HCT116 (cell line): ENCODE results near the gene DMPK. TPM values are rescaled to one million over a fixed set of nuclear protein-coding genes. Genes with fewer than 3 reads are reported as not detected.

Experiments used
- ATAC-seq: fragments of 200-7000 bp; cut with Tn5 transposase; 2 replicates; pipeline ENCODE4 v1.9.1; 2020; ENCODE audit warnings: mild to moderate bottlenecking, moderate library complexity
- BruUV-seq: library from RNA; stranded (reverse); fragments of 400-500 nt; replicated peaks from 2 replicates; lab custom pipeline; 2021; lab: Mats Ljungman, UMichigan
- CTCF ChIA-PET: fragments of 300-600 bp; sonication (Branson Sonifier 250); formaldehyde crosslinking; loops from one replicate; lab custom pipeline; 2021; ENCODE audit warnings: antibody characterized with exemption; lab: Charles Lee
- POLR2A ChIA-PET: fragments of 300-600, 350-600 bp; sonication (Branson Sonifier 250); formaldehyde crosslinking; loops from one replicate; lab custom pipeline; 2021; ENCODE audit warnings: antibody characterized with exemption; lab: Charles Lee
- RAD21 ChIA-PET, 2 experiments: fragments of 300-600 bp; sonication (Branson Sonifier 250); formaldehyde crosslinking; loops; one replicate each; lab custom pipeline; 2023; ENCODE audit warnings: low total read pairs in 2 of 2; ENCODE audit not compliant: uncharacterized antibody in 2 of 2, unreplicated experiment in 2 of 2, low non-redundant PET in 1 of 2; lab: Charles Lee
- DNase-seq: peaks from one replicate; pipeline ENCODE4 v3.0.0-alpha.2; 2010; ENCODE audit warnings: low read depth, low spot score
- H2AFZ ChIP-seq: fragments of 200-600 bp; shearing (Covaris generic), sonication (generic); 2 replicates; pipeline ENCODE4 v1.6.1; 2017; ENCODE audit warnings: low read depth, mixed run types, mixed read lengths, antibody characterized with exemption, low read length; ENCODE audit not compliant: poor library complexity, severe bottlenecking
- H3K27ac ChIP-seq: 2 replicates; pipeline ENCODE4 v1.5.1; 2012; ENCODE audit warnings: low read depth, low read length
- H3K27me3 ChIP-seq: fragments of 200-600 bp; sonication (generic); 2 replicates; pipeline ENCODE4 v1.6.1; 2016; ENCODE audit warnings: mixed run types, low read length, mixed read lengths; ENCODE audit not compliant: insufficient read depth
- H3K36me3 ChIP-seq, 2 experiments: fragments of 200-500 bp in 1 of 2; fragments of 200-600 bp in 1 of 2; sonication (Bioruptor generic) in 1 of 2; sonication (generic) in 1 of 2; 2 replicates each; pipeline versions ENCODE4 v1.5.1 to v1.6.1; 2014 to 2016; ENCODE audit warnings: low read length in 2 of 2, inconsistent platforms in 1 of 2, mixed read lengths in 1 of 2, mixed run types in 1 of 2; ENCODE audit not compliant: insufficient read depth in 2 of 2, control insufficient read depth in 1 of 2
- H3K4me1 ChIP-seq, 2 experiments: fragments of 200-600 bp in 1 of 2; sonication (generic) in 1 of 2; 2 replicates each; pipeline versions ENCODE4 v1.5.1 to v1.6.1; 2012 to 2017; ENCODE audit warnings: low read length in 2 of 2, inconsistent platforms in 1 of 2, mild to moderate bottlenecking in 1 of 2, mixed read lengths in 1 of 2, mixed run types in 1 of 2, moderate library complexity in 1 of 2; ENCODE audit not compliant: insufficient read depth in 2 of 2, control insufficient read depth in 1 of 2
- H3K4me2 ChIP-seq: fragments of 200-600 bp; sonication (generic); 2 replicates; pipeline ENCODE4 v1.6.1; 2017; ENCODE audit warnings: mixed run types, low read length, mixed read lengths
- H3K4me3 ChIP-seq, 2 experiments: fragments of 200-600 bp in 1 of 2; sonication (generic) in 1 of 2; replicated peaks in 1 of 2; 2 replicates each; pipeline ENCODE4 v1.5.1; 2011 to 2016; ENCODE audit warnings: low read length in 2 of 2, control low read depth in 1 of 2, low read depth in 1 of 2, mild to moderate bottlenecking in 1 of 2, mixed read lengths in 1 of 2, mixed run types in 1 of 2
- H3K79me2 ChIP-seq: fragments of 200-600 bp; sonication (generic); 2 replicates; pipeline ENCODE4 v1.6.1; 2017; ENCODE audit warnings: mild to moderate bottlenecking, mixed run types, low read length, moderate library complexity, mixed read lengths; ENCODE audit not compliant: insufficient read depth
- H3K9ac ChIP-seq: fragments of 200-600 bp; sonication (generic); 2 replicates; pipeline ENCODE4 v1.6.1; 2016; ENCODE audit warnings: low read length, mixed read lengths
- H3K9me2 ChIP-seq: fragments of 200-600 bp; sonication (generic), shearing (Covaris generic); 2 replicates; pipeline ENCODE4 v1.6.1; 2017; ENCODE audit warnings: mixed run types, mild to moderate bottlenecking, moderate library complexity; ENCODE audit not compliant: insufficient read depth
- H3K9me3 ChIP-seq, 2 experiments: fragments of 200-500 bp in 1 of 2; fragments of 200-600 bp in 1 of 2; sonication (Bioruptor generic) in 1 of 2; sonication (generic) in 1 of 2; 2 replicates each; pipeline ENCODE4 v1.6.1; 2014 to 2017; ENCODE audit warnings: low read length in 2 of 2, mixed read lengths in 2 of 2, inconsistent platforms in 1 of 2, low read depth in 1 of 2, mild to moderate bottlenecking in 1 of 2, mixed run types in 1 of 2, moderate library complexity in 1 of 2; ENCODE audit not compliant: control insufficient read depth in 1 of 2, insufficient read depth in 1 of 2
- H4K20me1 ChIP-seq: fragments of 200-600 bp; sonication (generic), shearing (Covaris generic); 2 replicates; pipeline ENCODE4 v1.6.1; 2017; ENCODE audit warnings: mixed run types, mild to moderate bottlenecking, moderate library complexity; ENCODE audit not compliant: insufficient read depth
- CTCF ChIP-seq, 3 experiments: fragments of 200-600 bp in 1 of 3; sonication (generic) in 1 of 3; IDR thresholded peaks in 2 of 3; conservative IDR thresholded peaks in 1 of 3; 2 replicates each; pipeline ENCODE4 v1.5.1; 2012 to 2017; ENCODE audit warnings: low read depth in 2 of 3, low read length in 2 of 3, antibody characterized with exemption in 1 of 3, borderline replicate concordance in 1 of 3, control low read depth in 1 of 3, mild to moderate bottlenecking in 1 of 3, mixed read lengths in 1 of 3, mixed run types in 1 of 3, moderate library complexity in 1 of 3; ENCODE audit not compliant: insufficient read depth in 1 of 3
- EGR1 ChIP-seq: IDR thresholded peaks from 2 replicates; pipeline ENCODE4 v1.6.1; 2012; ENCODE audit warnings: low read depth
- ELF1 ChIP-seq: IDR thresholded peaks from 2 replicates; pipeline ENCODE4 v1.6.1; 2012; ENCODE audit warnings: low read depth, borderline replicate concordance
- EZH2 ChIP-seq: fragments of 200-600 bp; sonication (generic); IDR thresholded peaks from 2 replicates; pipeline ENCODE4 v1.6.1; 2017; ENCODE audit warnings: antibody characterized with exemption, mixed run types
- EZH2phosphoT487 ChIP-seq: fragments of 200-600 bp; IDR thresholded peaks from 2 replicates; pipeline ENCODE4 v1.6.1; 2018; ENCODE audit warnings: antibody characterized with exemption, borderline replicate concordance
- FOSL1 ChIP-seq: IDR thresholded peaks from 2 replicates; pipeline ENCODE4 v1.6.1; 2012; ENCODE audit warnings: low read depth
- JUND ChIP-seq: IDR thresholded peaks from 2 replicates; pipeline ENCODE4 v1.6.1; 2012
- POLR2A ChIP-seq: IDR thresholded peaks from 2 replicates; pipeline ENCODE4 v1.7.0; 2011; ENCODE audit warnings: borderline replicate concordance; ENCODE audit not compliant: insufficient read depth, insufficient read length; ENCODE audit errors: extremely low read depth
- POLR2AphosphoS5 ChIP-seq: IDR thresholded peaks from 2 replicates; pipeline ENCODE4 v1.6.1; 2011; ENCODE audit warnings: mild to moderate bottlenecking, low read depth, low read length, moderate library complexity
- RAD21 ChIP-seq: IDR thresholded peaks from 2 replicates; pipeline ENCODE4 v1.6.1; 2012; ENCODE audit warnings: low read depth, mild to moderate bottlenecking
- SP1 ChIP-seq: IDR thresholded peaks from 2 replicates; pipeline ENCODE4 v1.6.1; 2012; ENCODE audit warnings: low read depth
- TCF7L2 ChIP-seq: IDR thresholded peaks from 2 replicates; pipeline ENCODE4 v1.7.0; 2011; ENCODE audit warnings: borderline replicate concordance, inconsistent platforms; ENCODE audit not compliant: insufficient read depth, insufficient read length; ENCODE audit errors: extremely low read depth
- YY1 ChIP-seq: IDR thresholded peaks from 2 replicates; pipeline ENCODE4 v1.6.1; 2011; ENCODE audit warnings: low read length, low read depth, moderate library complexity, mild to moderate bottlenecking; ENCODE audit not compliant: insufficient replicate concordance; ENCODE audit errors: extremely low read depth
- ZFX ChIP-seq: fragments of 450-650 bp; IDR thresholded peaks from 2 replicates; pipeline ENCODE4 v1.6.1; 2017
- ZNF274 ChIP-seq: fragments of 200-500 bp; sonication (Bioruptor generic); IDR thresholded peaks from 2 replicates; pipeline ENCODE4 v1.6.1; 2014; ENCODE audit warnings: mild to moderate bottlenecking, low read depth, low read length, inconsistent platforms
- intact Hi-C: fragments of 100-400 bp; cut with micrococcal nuclease; formaldehyde crosslinking; loops from 2 replicates; pipeline ENCODE4 v1.10.0; 2022
- total RNA-seq: library from RNA; stranded (reverse); gene quantifications from one replicate; pipeline ENCODE4 v1.2.1, GENCODE V29; 2021; ENCODE audit not compliant: unreplicated experiment

Gene DMPK
- total RNA-seq, 1 experiment from 2014 or later, result 52.5 TPM

GRCh38 chr19:45816236-45817009 is 34.1 kb upstream of the DMPK start:
- POLR2A ChIA-PET, result interaction anchor here (0.6 to 1.0 kb wide), 3 partner anchors 10 to 179 kb away, joined by 3 read pairs; partner anchors contain the start of gene CCDC61
- BruUV-seq, result no TSS peak
- H3K4me2 ChIP-seq, result no peak overlapping the region
- no peaks in the 10 kb centered on the region for H3K9me3 ChIP-seq
- peaks cover 3 to 11% of the 10 kb centered on the region in 2 experiments; a peak in 3 of 4 replicates for H3K4me1 ChIP-seq
- no peaks in the 10 kb centered on the region for H3K9me2 ChIP-seq
- no peaks in the 10 kb centered on the region for H4K20me1 ChIP-seq
- no peak overlapping the region for H3K27ac ChIP-seq
- RAD21 ChIA-PET, result interaction anchor here (0.6 to 0.7 kb wide), 5 partner anchors 16 to 98 kb away, joined by 3 to 6 read pairs (median 4); partner anchors contain the start of genes FOXA3 (in 1 of the 2) and SIX5 (in 1 of the 2)
- ATAC-seq, result no peak
- peaks cover 5 to 10% of the 10 kb centered on the region in 2 experiments; a peak in 3 of 4 replicates for H3K36me3 ChIP-seq
- H3K79me2 ChIP-seq, result no peaks in the 10 kb centered on the region
- H3K4me3 ChIP-seq, result no peak overlapping the region
- no peaks in the 10 kb centered on the region for H3K27me3 ChIP-seq
- no peak for TF ChIP-seq RAD21
- no peak for TF ChIP-seq EGR1
- TF ChIP-seq CTCF (IDR thresholded peaks at IDR 0.05 in 2 of 3, conservative IDR thresholded peaks at IDR 0.05 in 1 of 3; ENCODE audit: borderline replicate concordance in 1 of 3, insufficient read depth in 1 of 3, low read depth in 2 of 3, low read length in 2 of 3), result no peak
- TF ChIP-seq EZH2phosphoT487, result no peak
- no peak for TF ChIP-seq SP1
- no peak for TF ChIP-seq EZH2
- TF ChIP-seq FOSL1, result no peak
- no peak for TF ChIP-seq YY1
- no peak for TF ChIP-seq ZNF274
- no peak for TF ChIP-seq JUND
- no peak for TF ChIP-seq TCF7L2
- no peak for TF ChIP-seq POLR2A
- no peak for TF ChIP-seq POLR2AphosphoS5
- TF ChIP-seq ZFX, result no peak
- no peak for TF ChIP-seq ELF1
- intact Hi-C loops, result loop anchor here (1.0 kb wide), 2 partner anchors 67 to 261 kb away; no protein-coding TSS in a partner anchor
- no peak for DNase-seq
- H3K9ac ChIP-seq, result no peak overlapping the region
- CTCF ChIA-PET, result interaction anchor here (0.6 to 3.8 kb wide), 28 partner anchors 8 to 261 kb away, joined by 3 to 26 read pairs (median 5); partner anchors contain the start of genes DMPK, DMWD, FOXA3 and IRF2BP1
- H2AFZ ChIP-seq, result no peak overlapping the region
